NCI-H1417 treated with DMSO at 0.1 percent for 48 hours (cell line): ENCODE results near the gene INPPL1.

Experiments used
- DNase-seq: peaks from one replicate; lab custom pipeline; 2025; lab: John Stamatoyannopoulos, UW

Gene INPPL1

DNA sequence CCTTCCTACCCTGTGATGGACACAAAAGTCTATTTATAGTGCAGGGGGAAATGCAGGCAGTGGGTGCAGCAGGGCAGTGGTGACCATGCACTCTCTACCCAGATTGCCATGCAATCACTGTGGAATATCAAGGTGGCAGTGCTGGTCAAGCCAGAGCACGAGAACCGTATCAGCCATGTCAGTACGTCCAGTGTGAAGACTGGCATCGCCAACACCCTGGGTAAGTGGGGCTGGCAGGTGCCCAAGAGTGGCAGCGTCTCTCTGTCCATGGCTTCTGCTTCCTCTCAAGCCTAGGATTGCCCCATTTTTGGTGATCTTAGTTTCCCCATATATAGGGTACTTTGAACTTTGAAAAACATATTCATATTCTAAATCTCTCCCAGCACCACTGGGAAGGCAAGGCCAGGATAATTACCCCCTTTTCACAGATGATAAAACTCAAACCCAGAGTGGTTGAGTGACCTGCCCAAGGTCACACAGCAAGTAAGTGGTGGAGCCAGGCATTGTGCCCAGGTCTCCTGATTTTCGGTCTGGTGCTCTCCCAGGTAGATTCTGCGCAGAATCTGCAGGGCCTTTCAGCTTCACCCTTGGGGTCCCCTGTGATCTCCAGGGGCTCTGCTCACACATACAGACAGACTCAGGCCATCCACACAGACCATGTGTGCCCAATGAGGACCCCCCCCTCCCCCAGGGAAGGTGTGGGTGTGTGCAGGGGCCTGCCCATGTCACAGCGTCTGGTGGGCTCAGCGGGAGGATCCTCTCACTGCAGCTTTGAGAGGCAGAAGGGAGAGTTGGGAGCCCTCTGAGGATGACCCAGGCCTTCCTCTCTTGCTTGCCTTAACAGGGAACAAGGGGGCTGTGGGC lies 7.1 kb downstream of the INPPL1 start:
- DNase-seq, result no peak

DNA sequence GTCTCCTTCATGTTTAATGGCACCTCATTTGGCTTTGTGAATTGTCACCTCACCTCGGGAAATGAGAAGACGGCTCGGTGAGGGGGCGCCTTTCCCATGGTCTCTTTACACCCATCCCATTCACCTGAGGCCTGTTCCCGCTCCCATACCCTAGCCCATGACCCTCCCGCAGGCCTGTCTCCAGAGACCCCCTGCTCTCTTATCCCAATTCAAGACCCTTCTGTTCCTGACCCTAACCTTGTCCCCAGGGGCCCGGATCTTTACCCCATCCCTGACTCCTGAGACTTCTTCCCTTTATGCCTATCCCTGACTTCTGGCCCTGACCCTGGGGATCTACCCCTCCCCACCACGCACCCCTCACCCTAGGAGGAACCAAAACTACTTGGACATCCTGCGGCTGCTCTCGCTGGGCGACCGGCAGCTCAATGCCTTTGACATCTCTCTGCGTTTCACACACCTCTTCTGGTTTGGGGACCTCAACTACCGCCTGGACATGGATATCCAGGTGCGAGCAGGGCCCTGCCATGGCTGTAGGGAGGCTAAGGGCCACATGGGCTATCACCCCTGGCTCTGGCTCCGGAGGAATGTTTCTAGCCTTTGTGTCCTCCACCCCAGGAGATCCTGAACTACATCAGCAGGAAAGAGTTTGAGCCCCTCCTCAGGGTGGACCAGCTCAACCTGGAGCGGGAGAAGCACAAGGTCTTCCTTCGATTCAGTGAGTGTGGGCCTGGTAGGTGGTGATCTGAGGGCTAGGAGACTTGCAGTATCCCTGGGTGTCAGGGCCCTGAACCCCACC lies 7.9 kb downstream of the INPPL1 start:
- no peak for DNase-seq

DNA sequence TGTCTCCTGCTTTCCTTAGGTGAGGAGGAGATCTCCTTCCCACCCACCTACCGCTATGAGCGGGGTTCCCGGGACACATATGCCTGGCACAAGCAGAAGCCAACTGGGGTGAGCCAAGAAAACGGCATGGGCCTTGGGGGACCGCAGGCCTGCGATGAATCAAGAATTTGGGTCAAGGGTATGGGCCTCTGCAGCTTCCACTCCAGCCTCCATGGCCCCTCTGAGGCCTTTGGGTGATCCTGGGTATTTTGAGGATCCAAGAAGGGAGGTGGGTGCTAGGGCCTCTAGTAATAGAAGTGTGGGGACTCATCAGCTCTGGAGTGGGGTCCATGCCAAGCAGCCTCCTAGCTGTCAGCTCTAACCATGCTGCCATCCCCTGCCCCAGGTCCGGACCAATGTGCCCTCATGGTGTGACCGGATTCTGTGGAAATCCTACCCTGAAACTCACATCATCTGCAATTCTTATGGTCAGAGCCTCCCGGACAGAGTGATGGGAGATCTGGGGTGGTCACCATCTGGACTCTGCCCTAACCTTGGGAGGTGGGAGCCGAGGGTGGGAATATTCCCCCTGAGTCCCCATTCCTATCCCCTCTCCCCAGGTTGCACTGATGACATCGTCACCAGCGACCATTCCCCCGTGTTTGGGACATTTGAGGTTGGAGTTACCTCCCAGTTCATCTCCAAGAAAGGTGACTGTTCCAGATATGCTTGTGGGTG lies 8.6 kb downstream of the INPPL1 start:
- no peak for DNase-seq

DNA sequence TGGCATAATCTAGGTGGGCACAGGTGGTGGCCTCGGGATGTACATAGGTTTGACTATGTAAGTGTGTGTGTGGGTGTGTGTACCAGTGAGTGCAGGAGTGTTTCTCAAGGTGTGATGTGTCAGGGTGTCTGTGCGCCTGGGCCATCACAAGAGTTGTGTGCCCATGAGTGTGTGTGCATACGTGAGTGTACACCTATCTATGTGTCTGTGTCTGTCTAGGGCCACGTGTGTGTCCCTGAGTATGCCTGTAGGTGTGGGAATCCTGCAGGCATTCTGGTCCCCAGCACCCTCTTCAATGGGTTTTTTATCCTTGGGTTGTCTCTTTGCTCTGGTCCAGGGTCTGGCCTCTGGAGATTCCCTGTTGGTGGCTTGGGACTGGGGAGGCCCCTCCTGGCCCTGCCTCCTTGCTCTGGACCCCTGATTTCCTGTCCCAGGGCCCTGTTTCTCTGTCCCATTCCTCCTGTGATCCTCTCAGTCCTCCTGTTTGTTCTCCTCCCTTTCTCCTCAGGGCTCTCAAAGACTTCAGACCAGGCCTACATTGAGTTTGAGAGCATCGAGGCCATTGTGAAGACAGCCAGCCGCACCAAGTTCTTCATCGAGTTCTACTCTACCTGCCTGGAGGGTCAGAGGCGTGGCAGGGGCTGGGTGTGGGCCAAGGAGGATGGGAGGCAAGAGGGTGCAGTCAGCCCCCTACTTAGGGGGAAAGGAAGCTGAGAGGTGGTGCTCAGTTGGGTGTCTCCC lies 9.4 kb downstream of the INPPL1 start:
- no peak for DNase-seq

DNA sequence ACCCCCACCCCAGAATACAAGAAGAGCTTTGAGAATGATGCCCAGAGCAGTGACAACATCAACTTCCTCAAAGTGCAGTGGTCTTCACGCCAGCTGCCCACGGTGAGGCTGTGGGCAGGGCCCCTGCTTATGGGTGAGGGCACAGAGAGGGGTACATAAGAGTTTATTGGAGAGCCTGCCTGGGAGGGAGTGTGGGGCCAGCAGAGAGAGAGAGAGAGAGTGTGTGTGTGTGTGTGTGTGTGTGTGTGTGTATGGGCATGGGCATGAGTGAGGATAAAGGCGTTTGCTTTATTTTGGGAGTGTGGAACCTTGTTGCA lies 9.9 kb downstream of the INPPL1 start:
- DNase-seq, result no peak

DNA sequence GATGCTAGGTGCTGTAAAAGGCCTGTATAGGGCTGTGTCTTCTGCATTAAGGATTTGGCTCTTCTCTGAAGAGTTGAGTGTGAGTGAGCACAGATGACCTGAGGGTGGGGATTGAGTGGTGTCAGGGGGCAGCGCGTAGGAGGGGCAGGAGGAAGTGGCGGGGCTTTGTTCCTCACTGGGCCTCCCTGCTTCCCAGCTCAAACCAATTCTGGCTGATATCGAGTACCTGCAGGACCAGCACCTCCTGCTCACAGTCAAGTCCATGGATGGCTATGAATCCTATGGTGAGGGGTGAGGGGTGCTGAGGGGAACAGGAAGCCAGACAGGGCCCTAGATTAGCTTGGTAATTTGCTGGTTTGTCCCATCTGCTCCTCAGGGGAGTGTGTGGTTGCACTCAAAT lies 10.4 kb downstream of the INPPL1 start:
- DNase-seq, result no peak

DNA sequence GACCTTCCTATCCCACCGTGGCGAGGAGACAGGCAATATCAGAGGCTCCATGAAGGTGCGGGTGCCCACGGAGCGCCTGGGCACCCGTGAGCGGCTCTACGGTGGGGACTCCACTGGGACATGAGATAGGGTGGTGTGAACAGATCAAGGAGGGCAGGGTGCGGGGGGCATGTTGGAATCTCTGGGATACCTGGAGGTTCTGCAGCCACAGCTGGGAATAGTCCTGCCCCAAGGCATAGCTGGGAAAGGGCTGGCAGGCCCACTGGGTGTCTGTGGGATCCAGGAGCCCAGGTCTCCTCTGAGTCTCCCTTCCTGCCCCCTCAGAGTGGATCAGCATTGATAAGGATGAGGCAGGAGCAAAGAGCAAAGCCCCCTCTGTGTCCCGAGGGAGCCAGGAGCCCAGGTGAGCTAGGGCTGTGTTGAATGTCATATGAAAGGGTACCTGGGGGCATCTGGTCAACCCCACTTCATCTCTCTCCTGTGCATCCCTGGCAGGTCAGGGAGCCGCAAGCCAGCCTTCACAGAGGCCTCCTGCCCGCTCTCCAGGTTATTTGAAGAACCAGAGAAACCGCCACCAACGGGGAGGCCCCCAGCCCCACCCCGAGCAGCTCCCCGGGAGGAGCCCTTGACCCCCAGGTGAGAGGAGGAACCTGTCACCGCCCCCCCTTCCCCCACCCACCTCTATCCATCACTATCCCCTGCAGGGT lies 10.9 kb downstream of the INPPL1 start:
- no peak for DNase-seq

DNA sequence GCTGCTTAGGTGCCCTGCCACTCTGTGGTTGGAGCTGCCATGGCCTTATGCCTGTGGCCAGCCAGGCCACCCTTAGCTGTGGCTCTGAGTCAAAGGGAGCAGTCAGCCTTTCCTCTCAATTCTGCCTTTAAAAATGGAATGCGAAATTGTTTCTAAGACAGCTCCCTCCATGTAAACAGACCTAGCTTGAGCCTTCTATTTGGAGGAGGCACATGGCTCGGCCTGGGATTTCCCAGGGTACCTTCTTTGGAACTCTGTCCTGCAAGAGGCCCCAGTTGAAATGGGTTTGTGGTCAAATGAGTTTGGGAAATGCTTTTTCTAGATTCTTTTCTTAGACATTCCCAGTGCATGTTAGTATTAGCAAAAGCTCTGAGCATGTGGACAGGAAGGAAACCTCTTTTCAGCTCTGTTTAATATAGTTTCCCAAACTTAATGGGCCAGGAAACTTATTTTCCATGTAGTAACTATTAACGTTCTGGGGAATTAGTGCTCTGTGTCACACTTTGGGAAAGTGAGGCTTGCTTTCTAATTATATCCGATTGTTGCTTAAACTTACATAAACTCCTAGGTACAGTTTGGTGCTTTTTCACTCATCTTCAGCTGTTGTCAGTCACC lies 11.6 kb downstream of the INPPL1 start:
- no peak for DNase-seq

DNA sequence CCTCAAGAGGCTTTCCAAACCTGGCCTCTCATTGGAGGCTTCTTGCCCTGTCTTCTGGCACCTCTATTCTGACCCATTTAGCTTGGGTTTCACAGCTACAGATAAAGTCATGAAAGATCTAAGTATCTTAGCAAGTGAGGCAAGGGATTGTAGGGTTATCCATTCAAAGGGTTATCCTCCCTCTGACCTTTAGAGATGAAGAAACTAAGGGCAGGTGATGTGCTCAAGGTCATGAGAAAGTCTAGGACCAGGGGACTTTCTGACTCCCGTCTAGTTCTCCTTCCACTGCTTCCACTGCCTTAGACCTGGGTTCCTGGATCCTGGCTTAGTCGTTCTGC lies 12.2 kb downstream of the INPPL1 start:
- no peak for DNase-seq

DNA sequence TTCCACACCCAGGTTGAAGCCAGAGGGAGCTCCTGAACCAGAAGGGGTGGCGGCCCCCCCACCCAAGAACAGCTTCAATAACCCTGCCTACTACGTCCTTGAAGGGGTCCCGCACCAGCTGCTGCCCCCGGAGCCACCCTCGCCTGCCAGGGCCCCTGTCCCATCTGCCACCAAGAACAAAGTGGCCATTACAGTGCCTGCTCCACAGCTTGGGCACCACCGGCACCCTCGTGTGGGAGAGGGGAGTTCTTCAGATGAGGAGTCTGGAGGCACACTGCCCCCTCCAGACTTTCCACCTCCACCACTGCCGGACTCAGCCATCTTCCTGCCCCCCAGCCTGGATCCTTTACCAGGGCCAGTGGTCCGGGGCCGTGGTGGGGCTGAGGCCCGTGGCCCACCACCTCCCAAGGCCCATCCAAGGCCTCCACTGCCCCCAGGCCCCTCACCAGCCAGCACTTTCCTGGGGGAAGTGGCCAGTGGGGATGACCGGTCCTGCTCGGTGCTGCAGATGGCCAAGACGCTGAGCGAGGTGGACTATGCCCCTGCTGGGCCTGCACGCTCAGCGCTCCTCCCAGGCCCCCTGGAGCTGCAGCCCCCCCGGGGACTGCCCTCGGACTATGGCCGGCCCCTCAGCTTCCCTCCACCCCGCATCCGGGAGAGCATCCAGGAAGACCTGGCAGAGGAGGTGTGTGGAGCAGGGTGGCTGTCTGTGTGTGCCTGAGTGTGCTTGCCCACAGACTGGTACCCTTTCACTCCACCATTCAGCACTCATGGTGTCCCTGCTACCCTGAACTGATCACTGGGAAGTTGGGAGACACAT lies 12.8 kb downstream of the INPPL1 start:
- no peak for DNase-seq

DNA sequence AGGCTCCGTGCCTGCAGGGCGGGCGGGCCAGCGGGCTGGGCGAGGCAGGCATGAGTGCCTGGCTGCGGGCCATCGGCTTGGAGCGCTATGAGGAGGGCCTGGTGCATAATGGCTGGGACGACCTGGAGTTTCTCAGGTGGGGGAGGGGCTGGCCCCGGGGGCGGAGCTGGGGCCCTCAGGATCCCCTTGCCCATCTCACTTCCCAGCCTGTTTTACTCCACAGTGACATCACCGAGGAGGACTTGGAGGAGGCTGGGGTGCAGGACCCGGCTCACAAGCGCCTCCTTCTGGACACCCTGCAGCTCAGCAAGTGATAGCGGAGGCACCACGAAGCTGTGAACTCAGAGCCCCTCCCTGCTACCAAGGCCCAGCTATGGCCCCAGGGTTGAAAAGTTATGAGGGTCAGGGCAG lies 13.5 kb downstream of the INPPL1 start:
- no peak for DNase-seq

DNA sequence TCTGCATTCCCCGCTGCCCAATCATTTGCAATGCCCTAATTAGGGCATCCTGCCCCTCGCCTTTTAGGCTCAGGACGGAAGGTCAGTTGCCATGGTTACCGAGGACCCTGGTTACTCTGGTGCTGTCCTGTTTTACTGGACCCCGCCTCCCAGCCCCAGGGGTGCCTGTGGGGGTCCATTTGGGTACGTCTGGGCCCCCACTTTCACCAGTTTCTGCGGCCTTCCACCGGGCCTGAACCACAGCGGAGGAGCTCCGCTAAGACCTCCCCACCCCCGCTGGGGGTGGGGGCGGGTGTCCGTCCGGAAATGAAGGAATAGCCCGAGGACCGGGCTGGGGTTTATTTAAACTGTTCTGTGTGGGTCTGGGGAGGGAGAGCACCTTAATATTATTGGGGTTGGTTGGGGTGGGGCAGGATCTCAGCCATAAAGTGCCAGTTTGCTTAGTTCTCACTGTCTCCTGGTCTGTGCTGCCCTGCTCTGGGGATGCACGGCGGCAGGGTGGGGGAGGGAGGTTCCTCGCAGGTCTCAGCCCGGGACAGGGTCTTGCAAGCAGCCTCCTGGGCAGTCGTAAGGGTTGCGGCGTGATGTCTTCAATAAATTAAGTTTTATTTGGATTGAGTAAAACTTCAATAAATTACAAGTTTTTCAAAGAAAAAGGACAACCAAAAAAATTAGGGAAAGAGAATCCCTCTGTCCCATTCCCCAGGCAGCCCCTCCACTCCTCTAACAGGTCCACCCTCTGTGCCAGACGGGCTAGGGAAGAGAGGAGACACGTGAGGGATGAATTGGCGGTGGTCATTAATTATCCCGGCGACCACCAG lies 14.1 kb downstream of the INPPL1 start:
- no peak for DNase-seq

DNA sequence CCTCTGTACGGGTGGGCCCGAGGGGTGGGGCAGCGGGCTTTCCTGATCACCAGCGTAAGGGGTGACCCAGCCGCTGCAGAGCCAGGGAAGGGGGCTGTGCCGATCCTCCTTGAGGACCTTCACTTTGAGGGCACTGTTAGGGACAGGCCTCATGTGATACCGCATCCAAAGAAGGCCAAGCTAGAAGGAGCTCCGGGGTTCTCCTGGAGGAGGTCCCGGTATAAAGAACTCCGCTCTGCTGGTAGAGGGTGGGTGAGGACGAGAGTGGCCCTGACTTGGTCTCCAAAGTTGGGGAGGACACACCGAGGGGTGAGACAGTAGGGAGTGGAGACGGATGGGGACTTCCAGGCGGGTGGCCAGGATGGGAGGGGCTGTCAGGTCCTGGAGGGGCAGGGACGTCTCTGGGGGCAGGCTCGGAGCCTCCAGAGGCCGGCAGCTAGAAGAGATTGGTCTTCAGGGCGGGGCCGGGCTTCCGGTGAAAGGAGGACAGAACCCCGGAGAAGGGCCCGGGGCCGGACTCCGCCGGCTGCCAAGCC lies 14.8 kb downstream of the INPPL1 start:
- DNase-seq, result no peak

DNA sequence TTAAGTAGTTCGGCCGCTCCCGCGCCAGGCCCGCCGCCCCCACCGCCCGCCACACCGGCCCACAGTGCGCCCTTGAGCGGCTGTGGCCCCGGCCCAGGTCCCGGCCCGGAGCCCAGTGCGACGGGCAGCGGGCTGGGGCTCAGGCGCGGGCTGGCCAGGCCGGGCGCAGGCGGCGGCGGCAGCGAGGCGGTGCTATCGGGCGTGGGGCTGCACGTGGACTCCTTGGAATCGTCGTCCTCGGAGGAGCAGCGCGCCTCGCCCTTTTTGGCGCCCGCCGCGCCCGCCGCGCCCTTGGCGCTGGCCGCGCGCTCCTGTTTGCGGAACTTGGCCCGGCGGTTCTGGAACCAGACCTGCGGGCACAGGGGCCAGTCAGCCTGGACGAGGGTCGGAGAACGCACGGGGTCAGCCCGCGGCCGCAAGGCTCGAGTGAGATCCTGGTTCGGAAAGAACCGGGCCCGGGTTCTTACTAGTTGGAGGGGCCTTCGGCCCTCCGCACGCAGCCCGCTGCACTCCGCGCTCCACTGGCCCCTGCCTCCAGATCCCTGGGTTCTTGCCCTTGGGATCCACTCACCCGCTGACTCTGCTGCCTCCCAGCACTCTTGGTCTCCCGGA lies 15.4 kb downstream of the INPPL1 start:
- DNase-seq, result no peak

DNA sequence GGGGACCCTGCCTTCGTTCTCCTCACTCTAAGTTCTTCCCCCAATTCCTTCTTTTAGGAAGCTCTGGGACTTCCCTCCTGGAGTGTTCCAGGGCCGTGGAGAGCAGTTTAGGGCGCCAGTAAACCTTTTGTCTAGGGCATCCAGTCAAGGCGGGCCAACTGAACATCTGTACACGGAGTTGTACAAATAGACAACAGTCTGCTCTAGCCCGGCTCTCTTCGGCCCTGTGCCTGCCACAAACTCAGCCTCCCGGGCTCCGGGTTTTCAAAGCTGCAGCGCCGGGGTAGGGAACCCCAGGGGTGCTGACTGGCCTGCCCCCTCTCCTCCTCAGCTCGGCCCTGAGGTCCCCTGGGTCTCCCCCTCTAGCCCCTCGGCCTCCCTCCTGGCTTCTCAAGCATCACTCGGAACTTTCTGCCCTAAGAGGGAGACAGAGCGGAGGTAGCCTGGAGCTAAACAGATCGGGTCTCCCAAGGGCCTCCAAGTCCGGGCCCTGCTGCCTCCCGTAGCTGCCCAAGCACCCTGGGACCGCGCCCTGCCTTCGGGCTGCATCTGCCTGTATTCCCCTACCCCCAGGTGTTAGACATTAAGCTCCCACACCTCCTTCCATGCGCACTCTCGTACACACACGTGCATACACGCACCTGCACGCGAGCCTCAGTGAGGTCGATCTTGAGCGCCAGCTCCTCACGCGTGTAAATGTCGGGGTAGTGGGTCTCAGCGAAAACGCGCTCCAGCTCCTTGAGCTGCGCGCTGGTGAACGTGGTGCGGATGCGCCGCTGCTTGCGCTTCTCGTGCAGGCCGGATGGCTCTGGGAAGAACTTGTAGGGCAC lies 16.1 kb downstream of the INPPL1 start:
- no peak for DNase-seq

DNA sequence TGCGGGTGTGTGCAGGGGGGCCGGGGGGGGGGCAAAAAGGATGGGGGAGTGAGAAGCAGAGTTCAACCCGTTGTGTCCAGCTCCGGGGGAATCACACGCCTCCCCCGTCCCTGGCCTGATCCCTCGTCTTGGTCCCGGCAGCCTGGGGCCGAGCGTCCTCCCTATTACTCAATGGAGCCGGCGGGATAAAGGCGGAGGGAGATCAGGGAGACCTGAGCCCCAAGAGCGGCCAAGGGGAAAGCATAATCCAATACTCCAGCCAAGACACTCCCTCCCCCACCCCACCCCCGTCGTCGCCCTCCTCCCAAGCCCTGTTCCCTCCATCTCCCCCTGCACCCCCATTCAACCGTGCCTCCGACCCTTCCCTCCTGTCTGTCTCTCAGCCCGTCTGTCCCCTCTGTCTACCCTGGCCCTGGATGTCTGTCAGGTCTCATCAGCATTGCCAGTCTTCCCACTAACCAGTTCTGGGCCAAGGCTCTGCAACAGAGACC lies 16.8 kb downstream of the INPPL1 start:
- DNase-seq, result no peak

DNA sequence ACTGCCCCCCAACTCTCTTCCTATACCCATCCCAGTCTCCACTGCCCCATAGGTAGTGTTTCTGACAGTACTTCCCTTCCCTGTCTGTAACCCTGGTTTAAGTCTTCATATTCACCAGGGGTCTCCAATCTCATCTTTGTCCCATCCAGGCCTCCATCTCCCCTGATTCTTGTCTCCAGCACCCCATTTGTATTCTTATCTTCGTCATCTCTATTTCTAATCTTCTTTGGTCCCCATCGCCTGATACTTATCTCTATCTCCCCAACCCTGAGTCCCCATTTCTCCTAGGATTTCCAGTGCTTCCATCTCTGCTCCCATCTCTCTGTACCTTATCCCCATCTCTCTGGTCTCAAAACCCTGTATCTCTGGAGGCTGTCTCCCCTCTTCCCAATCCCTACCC lies 17.6 kb downstream of the INPPL1 start:
- DNase-seq, result no peak
